HG03457 (cell line): Measurements from ENCODE around the gene ZBTB7C.

ENCODE experiments used
- ATAC-seq: cut with Tn5 transposase; IDR thresholded peaks from one replicate; pipeline ENCODE4 v1.9.1; 2021; ENCODE audit warnings: moderate number of reproducible peaks; ENCODE audit not compliant: unreplicated experiment

Gene ZBTB7C

DNA sequence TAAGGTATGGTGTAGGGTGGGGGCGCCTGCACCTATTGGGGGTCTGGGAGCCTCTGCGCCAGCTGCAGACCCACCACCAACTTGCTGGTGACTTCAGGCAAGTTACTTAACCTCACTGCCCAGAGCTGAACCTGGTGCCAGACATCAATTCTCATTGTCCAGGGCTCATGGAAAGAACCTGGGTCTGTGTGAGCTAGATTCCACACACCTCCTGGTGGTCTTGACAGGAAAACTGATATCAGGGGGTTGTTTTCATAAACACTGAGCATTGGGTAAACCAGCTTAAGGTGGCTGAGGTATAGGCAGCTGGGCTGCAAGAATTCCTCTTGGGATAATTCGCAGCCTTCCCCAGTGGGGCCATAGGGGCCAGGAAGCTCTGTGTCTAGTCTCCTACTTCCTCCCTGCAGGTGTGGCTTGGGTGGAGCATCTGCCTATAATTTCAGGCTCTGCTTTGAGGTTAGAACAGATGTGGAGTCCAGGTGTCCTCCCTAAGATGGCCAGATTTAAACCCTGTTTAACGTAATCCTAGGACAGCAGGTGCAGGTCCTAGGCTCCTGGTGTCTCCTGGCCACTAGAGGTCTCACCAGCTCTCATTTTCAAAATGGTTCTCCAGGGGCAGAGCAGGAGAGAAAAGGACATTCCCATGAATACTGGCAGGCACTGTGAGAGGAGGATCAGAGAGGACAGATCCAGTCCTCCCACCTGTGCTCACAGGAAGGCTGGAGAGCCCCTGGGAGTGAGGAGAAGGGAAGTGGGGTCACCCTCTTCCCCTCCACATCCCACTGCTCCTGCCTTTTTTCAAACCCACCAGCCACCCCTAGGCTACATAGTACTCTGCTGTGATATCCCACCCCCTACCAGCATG is 378.3 kb downstream of the ZBTB7C start:
- no peak for ATAC-seq

DNA sequence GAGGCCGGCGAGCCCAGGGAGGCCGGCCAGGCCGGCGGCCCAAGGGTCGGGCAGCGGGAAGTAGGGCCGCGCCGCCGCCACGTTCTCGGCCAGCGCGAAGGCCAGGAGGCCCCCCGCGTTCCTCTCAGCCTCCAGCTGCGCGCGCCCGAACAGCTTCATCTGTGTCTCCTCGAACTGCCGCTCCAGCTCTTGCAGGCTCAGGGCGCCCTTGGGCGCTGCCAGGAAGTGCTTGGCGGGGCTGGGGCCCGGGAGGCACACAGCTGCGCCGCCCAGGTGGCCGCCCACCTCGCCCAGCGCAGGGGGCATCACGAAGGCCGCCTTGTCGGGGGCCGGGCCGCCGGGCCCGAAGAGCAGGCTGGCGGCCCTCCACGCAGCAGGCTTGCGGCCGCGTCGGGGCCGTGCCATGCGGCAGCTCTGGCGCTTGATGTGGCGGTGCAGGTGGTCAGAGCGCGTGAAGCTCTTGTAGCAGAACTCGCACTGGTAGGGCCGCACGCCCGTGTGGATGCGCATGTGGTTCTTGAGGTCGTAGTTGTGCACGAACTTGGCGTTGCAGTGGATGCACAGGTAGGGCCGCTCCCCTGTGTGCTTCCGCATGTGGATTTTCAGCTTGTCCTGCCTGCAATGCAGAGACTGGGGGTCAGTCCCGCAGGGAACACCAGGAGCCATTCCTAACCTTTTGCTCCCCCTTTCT is 379.7 kb downstream of the ZBTB7C start:
- ATAC-seq: no peak

DNA sequence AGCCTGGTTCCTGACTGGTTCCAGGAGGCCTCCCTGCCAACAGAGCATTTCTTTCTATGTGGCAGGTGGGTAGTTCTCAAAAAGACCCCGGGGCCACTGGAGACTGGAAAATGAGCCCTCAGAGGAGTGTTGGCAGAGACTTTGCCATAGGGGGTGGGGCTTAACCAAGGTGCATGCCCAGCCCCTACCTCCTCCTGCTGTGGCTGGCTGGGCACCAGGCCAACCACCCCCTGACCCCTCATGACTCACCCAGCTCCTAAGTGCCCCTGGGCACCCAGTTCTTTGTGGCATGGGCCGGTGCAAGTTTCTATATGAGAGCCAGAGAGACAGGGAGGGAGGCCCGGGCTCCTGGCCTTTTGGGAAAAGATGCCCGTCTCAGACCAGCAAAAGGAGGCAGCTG is 380.5 kb downstream of the ZBTB7C start:
- no peak for ATAC-seq

DNA sequence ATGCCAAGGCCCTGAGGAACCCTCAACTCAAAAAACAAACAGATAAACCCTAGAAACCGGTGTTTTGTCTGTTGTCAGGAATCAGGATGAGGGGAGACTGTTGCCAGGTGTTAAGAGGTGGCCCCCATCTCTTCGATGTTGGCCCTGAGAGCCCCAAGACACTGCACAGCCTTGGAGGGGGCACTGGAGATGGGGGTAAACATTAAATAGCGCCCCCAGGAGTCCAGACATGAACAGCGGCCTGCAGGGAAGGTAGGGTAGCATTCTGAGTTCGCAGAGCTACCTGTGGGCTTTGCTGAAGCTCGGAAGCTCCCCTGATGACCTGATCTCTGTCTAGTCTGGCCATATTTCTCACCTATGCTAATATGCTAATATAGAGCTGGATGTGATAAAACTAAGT is 381.1 kb downstream of the ZBTB7C start:
- no peak for ATAC-seq

DNA sequence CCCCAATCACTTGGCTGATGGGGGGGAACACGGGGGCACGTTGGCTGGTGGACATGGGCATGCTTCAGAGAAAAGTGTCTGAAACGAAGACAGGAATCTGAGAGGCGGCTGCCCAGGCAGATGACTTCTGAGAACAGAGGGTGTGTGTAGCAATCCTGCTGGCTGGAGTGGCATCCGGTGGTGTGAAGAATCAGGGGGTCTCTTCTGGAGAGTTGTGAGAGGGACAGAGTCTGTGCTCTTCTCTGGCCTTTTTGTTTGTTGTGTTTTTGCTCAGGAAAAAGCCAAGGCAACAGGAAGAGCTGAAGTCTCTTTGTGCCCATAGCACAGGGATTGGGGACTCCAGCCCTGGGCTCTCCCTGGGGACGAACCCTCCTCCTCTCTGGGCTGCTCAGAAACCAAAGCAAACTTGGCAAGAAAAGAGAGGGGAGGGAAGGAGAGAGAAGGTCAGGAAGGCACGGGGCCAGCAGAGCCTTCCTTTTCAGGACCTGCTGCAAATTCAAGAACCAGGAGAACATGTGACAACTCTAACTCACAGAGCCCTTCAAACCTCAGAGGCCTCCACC is 381.7 kb downstream of the ZBTB7C start:
- ATAC-seq: no peak

DNA sequence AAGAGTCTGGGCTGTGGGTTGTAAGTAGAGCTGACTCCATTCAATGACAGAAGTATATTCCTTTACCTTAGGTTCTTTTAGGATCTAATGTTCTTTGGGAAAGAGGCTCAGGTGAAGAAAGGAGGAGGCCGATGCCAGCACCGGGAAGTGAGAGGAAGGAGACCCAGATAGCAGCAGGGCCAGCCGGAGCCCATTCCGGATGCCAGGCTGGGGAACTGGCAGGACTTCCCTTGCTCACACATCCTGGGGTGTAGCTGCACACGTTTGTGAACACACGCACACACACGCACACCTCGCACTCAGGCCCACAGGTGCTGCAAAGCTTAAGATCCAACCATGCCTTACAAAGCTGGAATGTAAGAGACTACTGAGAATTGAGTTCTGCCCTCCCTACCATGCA is 383.0 kb downstream of the ZBTB7C start:
- ATAC-seq: no peak

DNA sequence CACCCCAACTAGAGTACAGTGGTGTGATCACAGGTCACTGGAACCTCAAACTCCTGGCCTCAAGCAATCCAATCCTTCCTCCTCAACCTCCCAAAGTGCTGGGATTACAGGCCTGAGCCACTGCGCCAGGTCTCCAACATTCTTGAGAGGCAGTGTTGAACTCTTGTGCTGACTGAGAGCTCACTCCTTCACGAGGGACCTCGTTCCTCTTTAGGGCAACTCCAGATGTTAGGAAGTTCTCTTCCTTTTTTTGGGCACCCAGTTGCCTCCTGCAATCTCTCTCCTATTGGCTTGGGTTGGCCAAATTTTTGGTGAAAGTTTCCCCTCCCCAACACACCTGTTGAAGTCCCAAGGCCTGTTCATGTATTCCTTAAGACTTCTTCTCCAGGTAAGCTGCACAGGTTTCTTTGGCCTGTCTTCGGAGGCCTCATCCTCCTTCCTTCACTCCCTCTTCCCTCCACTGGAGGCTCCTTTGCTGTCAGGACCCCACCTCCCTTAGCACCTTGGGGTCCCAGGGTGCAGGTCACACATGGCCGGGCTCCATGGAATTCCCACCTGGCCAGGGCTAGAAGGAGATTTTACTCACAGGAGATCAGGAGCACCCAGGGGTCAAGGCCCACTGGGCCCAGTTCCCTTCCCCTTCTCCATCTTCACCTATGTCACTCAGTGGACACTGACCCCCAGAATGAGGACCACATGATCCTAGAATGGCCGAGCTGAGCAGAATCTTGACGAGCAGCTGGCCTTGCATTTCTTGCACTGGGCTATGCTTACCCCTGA is 384.1 kb downstream of the ZBTB7C start:
- no peak for ATAC-seq

DNA sequence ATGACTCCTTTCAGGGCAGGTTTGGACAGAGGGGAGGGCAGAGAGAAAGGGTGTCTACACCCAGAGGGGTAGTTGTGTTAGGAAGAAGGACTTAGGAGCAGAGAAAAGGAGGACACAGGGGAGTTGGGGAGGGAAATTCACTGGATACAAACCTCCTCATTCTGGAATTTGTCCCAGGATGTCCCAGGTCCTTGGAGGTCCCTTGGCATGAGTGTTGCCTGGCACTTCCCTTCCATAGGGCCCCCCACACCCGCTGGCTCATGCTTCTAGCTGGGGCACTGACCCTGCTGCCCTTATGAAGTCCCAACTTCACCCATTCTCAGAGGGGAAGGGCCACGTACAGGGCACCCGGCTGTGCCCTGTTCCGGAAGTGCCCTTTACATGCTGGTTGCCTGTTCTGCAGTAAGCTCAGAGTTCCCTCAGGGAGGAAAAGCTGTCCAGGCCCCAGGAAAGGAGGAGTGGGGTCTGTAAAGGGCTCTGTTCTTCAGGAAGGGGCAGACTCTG is 385.1 kb downstream of the ZBTB7C start:
- ATAC-seq: no peak

DNA sequence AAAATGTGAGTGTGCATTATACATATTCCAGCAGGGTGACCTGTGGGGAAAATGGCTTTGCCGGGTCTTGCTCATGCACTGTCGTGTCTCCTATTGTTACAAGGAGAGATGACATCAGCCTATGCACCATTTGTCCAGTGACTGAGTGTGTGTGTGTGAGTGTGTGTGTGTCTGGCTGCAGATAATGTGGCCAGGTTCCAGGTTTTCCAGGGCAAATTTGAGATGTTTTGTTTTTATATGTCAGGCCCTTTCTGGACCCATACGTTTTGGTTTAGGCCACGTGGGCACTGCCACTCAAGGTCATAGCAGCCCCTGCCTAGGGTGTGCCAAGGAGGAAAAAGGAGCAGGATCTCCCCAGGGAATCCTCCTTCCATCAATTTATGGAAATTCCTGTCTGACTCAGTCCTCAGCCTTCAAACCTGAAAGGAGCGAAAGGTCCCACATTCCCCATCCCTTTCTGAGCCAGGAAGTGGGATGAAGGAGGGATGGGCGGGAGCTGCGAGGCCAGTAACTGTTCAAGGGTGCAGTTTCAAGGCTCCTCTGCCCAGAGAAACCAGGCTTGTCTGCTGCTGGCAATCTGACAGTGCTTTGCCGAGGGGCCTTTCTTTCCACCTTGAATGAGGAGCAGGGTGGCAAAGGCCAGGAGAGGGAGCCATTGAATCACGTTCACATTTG is 385.7 kb downstream of the ZBTB7C start:
- no peak for ATAC-seq

DNA sequence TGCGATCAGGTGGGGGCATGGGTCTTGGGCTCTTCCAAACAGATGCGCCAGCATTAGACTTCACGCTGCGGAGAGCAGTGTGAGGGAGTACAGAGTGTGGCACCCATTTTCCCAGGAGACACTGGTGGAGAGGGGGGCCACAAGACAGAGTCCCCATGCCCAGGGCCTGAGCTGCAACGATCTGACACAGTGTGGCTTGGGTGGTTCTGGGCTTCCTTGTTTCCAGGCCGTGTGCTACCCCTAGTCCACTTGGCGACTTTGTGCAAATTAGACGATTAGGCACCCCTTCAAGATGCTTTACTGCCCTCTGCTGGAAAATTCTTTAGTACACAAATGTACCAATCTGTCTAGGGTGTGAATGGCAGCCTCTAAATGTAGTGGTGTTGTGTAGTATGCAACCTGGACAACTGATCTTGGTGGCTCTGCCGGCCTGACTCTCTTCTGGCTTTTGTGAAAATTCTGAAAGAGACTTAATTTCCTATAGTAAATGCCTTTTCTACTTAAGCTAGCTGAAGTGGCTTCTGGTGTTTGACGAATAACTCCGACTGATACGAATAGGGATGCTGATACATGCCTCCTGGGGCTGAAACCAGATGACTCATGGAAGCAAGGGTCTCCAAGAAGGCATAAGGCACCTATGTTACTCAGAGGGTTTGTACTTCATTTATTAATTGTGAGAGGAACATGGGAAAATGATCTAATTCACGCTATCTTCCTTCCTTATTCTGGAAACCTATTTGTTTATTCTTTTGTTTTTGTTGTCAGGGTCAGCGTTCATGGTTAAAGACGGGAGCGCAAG is 386.5 kb downstream of the ZBTB7C start:
- ATAC-seq: no peak

DNA sequence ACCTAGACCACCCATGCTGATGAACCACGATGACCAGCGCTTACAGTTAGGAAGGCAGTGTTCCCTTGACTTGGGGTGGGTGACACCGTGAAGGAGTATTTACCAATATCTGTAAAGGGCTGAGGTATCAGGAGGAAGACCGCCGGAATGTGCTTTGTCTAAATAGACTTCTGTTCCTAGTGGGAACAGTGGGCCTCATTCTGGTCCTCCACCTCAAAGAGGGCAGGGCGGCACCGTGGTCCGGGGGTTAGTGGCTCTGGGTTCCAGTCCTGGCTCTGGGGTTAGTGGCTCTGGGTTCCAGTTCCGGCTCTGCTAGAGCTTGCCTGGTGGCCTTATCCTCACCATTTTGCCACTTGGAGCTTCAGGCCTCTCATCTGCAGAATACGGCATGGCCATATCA is 387.2 kb downstream of the ZBTB7C start:
- no peak for ATAC-seq

DNA sequence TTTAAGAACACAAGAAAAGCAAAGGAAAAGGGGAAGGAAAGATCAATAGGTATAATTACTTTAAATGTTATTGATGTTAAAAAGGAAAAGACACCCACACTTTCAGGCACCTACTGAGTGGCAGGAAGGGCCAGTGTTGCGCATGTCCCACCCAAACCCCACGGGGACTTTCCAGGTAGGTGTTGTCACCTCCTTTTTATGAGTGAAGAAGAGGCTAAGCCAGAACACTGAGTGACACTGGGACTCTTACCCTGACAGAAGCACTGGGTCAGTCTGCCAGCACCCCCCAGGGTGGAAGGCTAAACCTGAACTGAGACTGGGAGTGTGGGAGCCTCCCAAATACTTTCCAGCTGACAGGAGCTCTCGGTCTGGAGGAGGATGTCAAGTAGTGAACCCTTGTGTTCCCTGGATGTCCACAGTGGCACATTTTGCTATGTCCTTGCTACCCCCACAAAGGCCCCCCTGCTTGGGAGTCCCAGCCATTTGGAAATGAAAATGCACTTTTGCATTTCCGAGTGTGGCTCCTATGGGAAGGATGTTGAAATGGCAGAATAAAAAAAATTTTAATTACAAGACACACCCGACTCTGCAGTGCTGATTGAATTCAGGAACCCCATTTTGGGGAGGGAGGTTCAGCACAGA is 387.8 kb downstream of the ZBTB7C start:
- ATAC-seq: no peak

DNA sequence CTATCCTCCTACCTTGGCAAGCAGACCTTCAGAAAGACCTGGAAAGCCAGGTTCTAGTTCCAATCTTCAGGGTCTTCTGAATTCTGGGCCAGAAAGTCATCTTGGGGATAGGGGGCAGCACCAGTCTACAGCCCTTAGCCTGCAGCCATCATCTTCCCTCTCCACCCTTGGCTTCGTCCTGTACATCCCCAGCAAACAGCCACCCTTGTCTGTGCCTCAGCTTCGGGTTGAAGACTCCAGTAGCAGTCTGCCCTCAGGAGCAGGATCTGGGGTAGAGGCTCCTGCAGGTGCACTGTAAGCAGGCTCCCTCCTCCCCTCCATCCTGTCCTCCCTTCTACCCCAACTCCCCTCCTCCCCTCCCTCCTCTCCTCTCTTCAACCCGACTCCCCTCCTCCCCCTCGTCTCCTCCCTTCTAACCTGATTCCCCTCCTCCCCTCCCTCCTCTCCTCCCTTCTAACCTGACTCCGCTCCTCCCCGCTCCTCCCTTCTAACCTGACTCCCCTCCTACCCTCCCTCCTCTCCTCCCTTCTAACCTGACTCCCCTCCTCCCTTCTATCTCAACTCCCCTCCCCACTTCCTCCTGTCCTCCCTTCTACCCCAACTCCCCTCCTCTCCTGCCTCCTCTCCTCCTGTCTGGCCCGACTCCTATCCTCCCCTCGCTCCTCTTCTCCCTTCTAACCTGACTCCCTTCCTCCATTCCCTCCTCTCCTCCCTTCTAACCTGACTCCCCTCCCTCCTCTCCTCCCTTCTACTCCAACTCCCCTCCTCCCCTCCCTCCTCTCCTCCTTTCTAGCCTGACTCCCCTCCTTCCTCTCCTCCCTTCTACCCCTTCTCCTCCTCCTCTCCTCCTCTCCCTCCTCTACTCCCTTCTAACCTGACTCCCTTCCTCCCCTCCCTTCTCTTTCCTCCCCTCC is 388.6 kb downstream of the ZBTB7C start:
- ATAC-seq: no peak

DNA sequence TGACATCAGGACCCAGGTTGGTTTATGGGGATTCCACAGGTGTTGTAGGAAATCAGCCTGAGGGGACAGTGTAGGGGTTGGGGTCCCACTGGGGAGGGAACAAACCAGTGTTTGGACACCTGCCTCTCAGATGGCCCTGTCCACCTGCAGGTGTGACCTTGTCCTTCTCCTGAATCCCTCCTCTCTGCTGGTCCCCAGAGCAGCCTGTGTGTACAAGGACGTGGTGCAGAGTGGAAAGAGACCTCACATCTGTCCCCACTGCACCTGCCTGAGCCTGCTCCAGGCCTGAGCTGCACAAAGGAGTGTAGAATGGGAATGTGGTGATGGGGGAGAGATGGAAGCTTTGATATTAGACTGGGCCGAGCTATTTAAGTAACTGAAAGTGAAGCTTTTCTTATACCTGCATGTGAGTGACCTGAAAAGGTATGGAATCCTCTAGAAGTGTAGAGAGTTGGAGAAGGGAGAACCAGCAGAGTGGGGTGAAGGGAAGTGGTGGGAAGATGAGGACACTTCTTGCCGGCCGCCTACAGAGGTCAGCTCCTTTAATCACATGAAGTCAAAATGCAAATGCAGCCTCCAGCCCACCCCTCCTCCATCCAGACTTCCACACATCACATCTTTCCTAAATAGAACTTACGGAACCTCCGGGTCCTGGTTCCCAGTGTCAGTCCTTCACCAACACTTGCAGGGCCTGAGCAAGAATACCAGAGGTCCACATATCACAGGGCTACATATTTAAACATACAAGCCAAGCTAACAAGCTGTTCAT is 389.4 kb downstream of the ZBTB7C start:
- no peak for ATAC-seq

DNA sequence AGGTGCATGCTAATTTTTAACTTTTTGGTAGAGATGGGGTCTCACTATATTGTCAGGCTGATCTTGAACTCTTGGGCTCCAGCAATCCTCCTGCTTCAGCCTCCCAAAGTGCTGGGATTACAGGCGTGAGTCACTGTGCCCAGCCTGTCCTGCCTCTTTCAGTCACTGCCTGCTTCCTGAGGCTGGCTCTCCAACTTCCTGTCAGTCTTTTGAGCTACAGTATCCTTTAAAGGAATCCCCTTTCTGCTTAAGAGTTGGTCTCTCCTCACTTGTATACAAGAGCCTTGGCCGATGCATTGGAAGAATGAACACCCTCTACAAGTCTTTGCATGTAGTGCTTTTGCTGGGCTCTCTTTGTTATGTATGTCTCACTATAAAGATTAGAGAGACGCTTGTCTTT is 390.3 kb downstream of the ZBTB7C start:
- ATAC-seq: no peak

DNA sequence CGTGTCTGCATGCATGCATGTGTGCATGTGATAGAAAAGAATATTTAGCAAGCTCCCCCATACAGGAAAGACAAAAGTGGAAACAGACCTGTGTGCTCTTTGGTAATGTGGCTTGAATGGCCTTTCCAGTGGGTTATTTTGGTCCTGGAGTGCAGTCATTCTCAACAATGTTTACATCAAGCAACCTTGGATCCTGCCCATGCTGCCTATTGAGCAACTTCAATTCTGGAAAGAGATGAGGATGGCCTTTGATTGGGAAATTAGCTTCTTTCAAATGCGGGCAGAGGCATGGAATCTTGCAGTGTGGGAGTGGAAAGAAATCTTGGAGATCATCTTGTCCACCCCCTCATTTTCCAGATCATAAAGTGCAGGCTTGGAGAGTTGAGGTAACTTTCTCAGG is 391.5 kb downstream of the ZBTB7C start:
- ATAC-seq: no peak

DNA sequence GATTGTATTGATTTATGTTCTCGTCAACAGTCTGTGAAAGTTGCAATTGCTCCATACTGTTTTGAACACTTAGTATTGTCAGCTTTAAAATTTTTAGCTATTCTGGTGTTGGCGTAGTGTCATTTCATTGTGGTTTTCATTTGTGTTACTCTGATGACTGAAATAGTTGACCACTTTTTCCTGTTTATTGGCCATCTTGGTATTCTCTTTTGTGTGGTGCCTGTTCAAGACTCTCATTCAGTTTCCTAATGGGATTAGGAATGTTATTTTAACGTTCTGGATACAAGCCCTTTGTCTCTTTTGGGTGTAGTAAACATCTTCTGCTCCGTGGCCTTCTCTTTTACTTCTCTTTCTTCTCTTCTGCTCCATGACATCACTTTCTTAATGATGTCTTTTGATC is 396.0 kb downstream of the ZBTB7C start:
- ATAC-seq: no peak
